Stimulated activated CD4-positive, alpha-beta T cell treated with anti-CD3 and anti-CD28 coated beads, Interleukin-12 subunit alpha, Interleukin-12 subunit beta, amount 100 ng/mL, for 24 hours (primary cell): ENCODE data around the gene TRPM2.
"Not testable (repeated sequence)": the region's sequence is repeated elsewhere in the genome, so short reads cannot be mapped to it uniquely, and the experiment has no call there.

Source experiments
- DNase-seq, 2 experiments: peaks; one replicate each; pipeline ENCODE4 v3.0.0-alpha.2; 2020; ENCODE audit warnings: low read depth in 2 of 2

TRPM2 gene

GRCh38 chr21:44415073-44416025 lies 61.9 kb downstream of the TRPM2 start:
- no peak for DNase-seq

GRCh38 chr21:44416193-44416592 lies 62.8 kb downstream of the TRPM2 start:
- DNase-seq = no peak

- DNase-seq = not testable (repeated sequence)
Measured at GRCh38 chr21:44417621-44418107, 64.2 kb downstream of the TRPM2 start.

GRCh38 chr21:44418108-44418875 lies 64.9 kb downstream of the TRPM2 start:
- no peak for DNase-seq

- no peak for DNase-seq
Measured at GRCh38 chr21:44418876-44419230, 65.4 kb downstream of the TRPM2 start.

GRCh38 chr21:44419679-44420078 lies 66.3 kb downstream of the TRPM2 start:
- no peak for DNase-seq

GRCh38 chr21:44420416-44421205 lies 67.2 kb downstream of the TRPM2 start:
- no peak for DNase-seq

GRCh38 chr21:44421901-44422840 lies 68.8 kb downstream of the TRPM2 start:
- no peak for DNase-seq

- no peak for DNase-seq
Measured at GRCh38 chr21:44423312-44423821, 69.9 kb downstream of the TRPM2 start.

GRCh38 chr21:44423941-44424607 lies 70.7 kb downstream of the TRPM2 start:
- no peak for DNase-seq

GRCh38 chr21:44424608-44425306 lies 71.3 kb downstream of the TRPM2 start:
- DNase-seq = no peak

- no peak for DNase-seq
Measured at GRCh38 chr21:44425307-44425894, 72.0 kb downstream of the TRPM2 start.

GRCh38 chr21:44425895-44426662 lies 72.7 kb downstream of the TRPM2 start:
- DNase-seq = no peak

GRCh38 chr21:44426663-44427191 lies 73.3 kb downstream of the TRPM2 start:
- no peak for DNase-seq

GRCh38 chr21:44427241-44428120 lies 74.1 kb downstream of the TRPM2 start:
- DNase-seq = no peak

GRCh38 chr21:44428281-44428960 lies 75.0 kb downstream of the TRPM2 start:
- DNase-seq = no peak
